Tibial nerve (tissue), 4 donors: ENCODE measurements around the gene PAEP. TPM values are rescaled to one million over a fixed set of nuclear protein-coding genes. Genes with fewer than 3 reads are reported as not detected.

Source experiments
- DNase-seq, 2 donors: peaks; one replicate each; pipeline ENCODE4 v3.0.0-alpha.2; 2019; ENCODE audit warnings: low spot score in 2 of 2
- H3K27ac ChIP-seq, 4 donors: fragments of 200-600 bp; sonication (generic) in 3 of 4; one replicate each; pipeline ENCODE4 v1.5.1; 2017 to 2019; ENCODE audit warnings: mild to moderate bottlenecking in 1 of 4
- H3K27me3 ChIP-seq, 2 donors: fragments of 200-600 bp; sonication (generic) in 1 of 2; one replicate each; pipeline versions ENCODE4 v1.5.1 to v1.6.0; 2017 to 2019
- H3K36me3 ChIP-seq, 3 donors: fragments of 200-600 bp; sonication (generic); one replicate each; pipeline ENCODE4 v1.5.1; 2018 to 2019
- H3K4me1 ChIP-seq, 4 donors: fragments of 200-600 bp; sonication (generic) in 3 of 4; one replicate each; pipeline ENCODE4 v1.5.1; 2017 to 2019
- H3K4me3 ChIP-seq, 4 donors: fragments of 200-600 bp; sonication (generic) in 3 of 4; one replicate each; pipeline ENCODE4 v1.5.1; 2017 to 2019; ENCODE audit warnings: mild to moderate bottlenecking in 1 of 4, moderate library complexity in 1 of 4
- H3K9me3 ChIP-seq, 4 donors: fragments of 200-600 bp; sonication (generic) in 3 of 4; one replicate each; pipeline ENCODE4 v1.5.1; 2017 to 2019
- EP300 ChIP-seq, 2 donors: sonication (generic); formaldehyde crosslinking; IDR thresholded peaks; one replicate each; pipeline ENCODE4 v1.6.1; 2017; ENCODE audit warnings: antibody characterized with exemption in 2 of 2, mild to moderate bottlenecking in 1 of 2
- POLR2A ChIP-seq, 2 donors: fragments of 450-650 bp; IDR thresholded peaks; one replicate each; pipeline ENCODE4 v1.6.1; 2017; ENCODE audit warnings: antibody characterized with exemption in 2 of 2, mild to moderate bottlenecking in 2 of 2, moderate library complexity in 2 of 2
- WGBS, 2 donors: methylation state at CpG; one replicate each; pipeline ENCODE4 v1.1.5; 2018; 5-methylcytosine and 5-hydroxymethylcytosine counted together
- total RNA-seq, 4 donors: library from RNA; depleted of rRNA; stranded (reverse); fragments of >200 nt; gene quantifications; one replicate each; pipeline ENCODE4 v1.1.0, GENCODE V29; 2016
- TF ChIP-seq, protein P1 (sequence below), 5 experiments: fragments of 200-600 bp in 3 of 5; fragments of 450-650 bp in 2 of 5; sonication (generic) in 3 of 5; IDR thresholded peaks; one replicate each; pipeline ENCODE4 v1.5.1; 2016 to 2019; ENCODE audit warnings: antibody characterized with exemption in 5 of 5, mild to moderate bottlenecking in 3 of 5, moderate library complexity in 2 of 5

Gene PAEP
- total RNA-seq, 4 donors from 2014 or later = not detected

GRCh38 chr9:135579356-135579755 is 17.8 kb downstream of the PAEP start:
- Histone ChIP-seq H3K27me3 (no peaks in the 10 kb centered on the region), H3K4me3 (no peak overlapping the region), H3K9me3 (no peaks in the 10 kb centered on the region), H3K27ac (no peak overlapping the region), H3K4me1 (no peaks in the 10 kb centered on the region), H3K36me3 (no peaks in the 10 kb centered on the region)
- no peak for DNase-seq
- TF ChIP-seq, protein P1, sequence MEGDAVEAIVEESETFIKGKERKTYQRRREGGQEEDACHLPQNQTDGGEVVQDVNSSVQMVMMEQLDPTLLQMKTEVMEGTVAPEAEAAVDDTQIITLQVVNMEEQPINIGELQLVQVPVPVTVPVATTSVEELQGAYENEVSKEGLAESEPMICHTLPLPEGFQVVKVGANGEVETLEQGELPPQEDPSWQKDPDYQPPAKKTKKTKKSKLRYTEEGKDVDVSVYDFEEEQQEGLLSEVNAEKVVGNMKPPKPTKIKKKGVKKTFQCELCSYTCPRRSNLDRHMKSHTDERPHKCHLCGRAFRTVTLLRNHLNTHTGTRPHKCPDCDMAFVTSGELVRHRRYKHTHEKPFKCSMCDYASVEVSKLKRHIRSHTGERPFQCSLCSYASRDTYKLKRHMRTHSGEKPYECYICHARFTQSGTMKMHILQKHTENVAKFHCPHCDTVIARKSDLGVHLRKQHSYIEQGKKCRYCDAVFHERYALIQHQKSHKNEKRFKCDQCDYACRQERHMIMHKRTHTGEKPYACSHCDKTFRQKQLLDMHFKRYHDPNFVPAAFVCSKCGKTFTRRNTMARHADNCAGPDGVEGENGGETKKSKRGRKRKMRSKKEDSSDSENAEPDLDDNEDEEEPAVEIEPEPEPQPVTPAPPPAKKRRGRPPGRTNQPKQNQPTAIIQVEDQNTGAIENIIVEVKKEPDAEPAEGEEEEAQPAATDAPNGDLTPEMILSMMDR (IDR thresholded peaks at IDR 0.05) = no peak
- TF ChIP-seq EP300 (IDR thresholded peaks at IDR 0.05) = no peak
- no peak for TF ChIP-seq POLR2A (IDR thresholded peaks at IDR 0.05)
- 26 to 66% methylated on average over 2 of the region's 2 CpGs for WGBS, 2 donors

- 55 to 57% methylated on average over 10 of the region's 10 CpGs for WGBS, 2 donors
- TF ChIP-seq EP300 (IDR thresholded peaks at IDR 0.05) (no peak), POLR2A (IDR thresholded peaks at IDR 0.05) (no peak)
- TF ChIP-seq, protein P1 (IDR thresholded peaks at IDR 0.05) = no peak
- DNase-seq = no peak
These were observed 18.5 kb downstream of the PAEP start for GRCh38 chr9:135579889-135580660.

DNA sequence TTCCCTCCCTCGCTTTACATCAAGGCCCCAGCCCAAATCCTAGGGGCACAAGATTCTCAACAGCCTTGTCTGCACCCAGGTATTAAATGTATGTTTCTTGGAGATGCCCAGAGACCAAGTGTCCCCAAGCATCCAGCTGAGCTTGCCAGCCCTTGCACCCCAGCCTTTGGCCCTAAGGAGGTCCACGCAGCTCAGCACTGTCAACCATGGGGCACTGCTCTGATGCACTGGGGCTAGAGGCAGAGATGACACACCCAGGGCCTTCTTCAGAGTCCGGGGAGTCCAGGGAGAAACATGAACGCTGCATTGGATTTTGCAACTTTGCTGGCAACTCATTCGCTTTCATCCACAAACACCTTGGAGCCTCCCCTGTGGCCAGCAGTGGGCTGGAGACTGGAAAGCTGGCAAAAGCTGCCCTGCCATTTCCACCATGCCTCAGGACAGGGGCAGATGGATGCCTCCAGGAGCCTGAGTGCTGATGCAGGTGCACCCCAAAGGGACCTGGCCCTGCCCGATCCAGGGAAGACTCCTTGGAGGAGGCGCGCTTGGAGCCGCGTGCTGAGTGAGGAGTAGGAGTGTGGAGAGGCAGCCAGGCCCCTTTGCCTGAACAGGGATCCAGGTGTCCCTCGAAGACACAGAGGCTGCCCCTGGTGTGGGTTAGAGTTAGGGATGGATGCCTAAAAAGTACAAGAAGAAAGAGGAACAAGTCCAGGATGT is 19.3 kb downstream of the PAEP start:
- WGBS, 2 donors = 85 to 92% methylated on average over 11 of the region's 11 CpGs
- Histone ChIP-seq H3K4me1 (no peaks in the 10 kb centered on the region), H3K4me3 (no peak overlapping the region), H3K27ac (no peak overlapping the region), H3K27me3 (no peaks in the 10 kb centered on the region), H3K36me3 (no peaks in the 10 kb centered on the region), H3K9me3 (no peaks in the 10 kb centered on the region)
- TF ChIP-seq, protein P1 (IDR thresholded peaks at IDR 0.05) = no peak
- TF ChIP-seq EP300 (IDR thresholded peaks at IDR 0.05) (no peak), POLR2A (IDR thresholded peaks at IDR 0.05) (no peak)
- no peak for DNase-seq

More at GRCh38 chr9:135579889-135580660, 18.5 kb downstream of the PAEP start:
- no peak overlapping the region for H3K4me3 ChIP-seq
- no peaks in the 10 kb centered on the region for H3K36me3 ChIP-seq
- no peaks in the 10 kb centered on the region for H3K27me3 ChIP-seq
- no peaks in the 10 kb centered on the region for H3K4me1 ChIP-seq
- H3K9me3 ChIP-seq = no peaks in the 10 kb centered on the region
- no peak overlapping the region for H3K27ac ChIP-seq

DNA sequence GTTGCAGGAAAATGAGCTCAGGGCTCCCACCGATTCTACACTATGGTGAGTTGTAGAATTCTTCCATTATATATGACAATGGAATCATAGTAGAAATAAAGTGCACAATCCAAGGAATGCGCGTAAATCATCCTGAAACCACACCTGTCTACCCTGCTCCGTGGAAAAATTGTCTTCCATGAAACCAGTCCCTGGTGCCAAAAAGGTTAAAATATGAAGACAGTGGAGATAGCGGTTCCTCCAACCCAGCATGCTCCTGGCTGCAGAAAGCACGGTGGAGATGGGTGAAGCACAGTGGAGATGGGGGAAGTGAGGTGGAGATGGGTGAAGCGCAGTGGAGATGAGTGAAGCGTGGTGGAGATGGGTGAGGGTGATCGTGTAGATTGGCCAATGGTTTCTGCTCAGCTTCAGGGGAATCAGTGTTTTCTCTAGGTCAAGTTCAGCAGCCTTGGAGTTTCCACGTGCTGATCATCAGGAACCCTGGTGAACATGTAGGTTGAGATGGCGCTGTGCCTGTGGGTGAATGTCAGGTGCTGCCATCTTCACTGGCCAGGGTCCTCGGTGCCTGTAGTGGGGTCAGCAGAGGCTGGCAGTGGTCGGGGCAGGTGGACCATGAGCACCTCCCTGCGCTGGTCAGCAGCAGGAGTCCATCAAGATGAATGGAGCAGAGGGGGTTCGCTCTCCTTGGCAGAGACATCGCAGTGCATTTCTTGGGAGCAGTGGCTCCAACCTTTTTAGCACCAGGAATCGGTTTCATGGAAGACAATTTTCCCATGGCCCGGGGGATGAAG is 20.3 kb downstream of the PAEP start:
- Histone ChIP-seq H3K27me3 (no peaks in the 10 kb centered on the region), H3K4me1 (no peaks in the 10 kb centered on the region), H3K4me3 (no peak overlapping the region), H3K36me3 (no peaks in the 10 kb centered on the region), H3K27ac (no peak overlapping the region), H3K9me3 (no peaks in the 10 kb centered on the region)
- WGBS, 2 donors = 87 to 89% methylated on average over 18 of the region's 18 CpGs
- no peak for DNase-seq
- no peak for TF ChIP-seq POLR2A (IDR thresholded peaks at IDR 0.05)

- no peaks in the 10 kb centered on the region for H3K9me3 ChIP-seq
- 86 to 95% methylated on average over 10 to 14 of the region's 14 CpGs for WGBS, 2 donors
- TF ChIP-seq EP300 (IDR thresholded peaks at IDR 0.05) = no peak
- TF ChIP-seq, protein P1 (IDR thresholded peaks at IDR 0.05) = no peak
- TF ChIP-seq POLR2A (IDR thresholded peaks at IDR 0.05) = no peak
- DNase-seq = no peak
- no peak overlapping the region for H3K27ac ChIP-seq
- no peak overlapping the region for H3K4me3 ChIP-seq
- no peaks in the 10 kb centered on the region for H3K36me3 ChIP-seq
- H3K4me1 ChIP-seq = no peaks in the 10 kb centered on the region
- H3K27me3 ChIP-seq = no peaks in the 10 kb centered on the region
These were observed 21.0 kb downstream of the PAEP start for GRCh38 chr9:135582541-135582940.
